Measurements from ENCODE around the gene MYO7B. TPM values are rescaled to one million over a fixed set of nuclear protein-coding genes. Genes with fewer than 3 reads are reported as not detected.

MYO7B gene
- total and polyA plus RNA-seq, 7 donors: 0.28 to 0.61 (median 0.49) TPM

DNA sequence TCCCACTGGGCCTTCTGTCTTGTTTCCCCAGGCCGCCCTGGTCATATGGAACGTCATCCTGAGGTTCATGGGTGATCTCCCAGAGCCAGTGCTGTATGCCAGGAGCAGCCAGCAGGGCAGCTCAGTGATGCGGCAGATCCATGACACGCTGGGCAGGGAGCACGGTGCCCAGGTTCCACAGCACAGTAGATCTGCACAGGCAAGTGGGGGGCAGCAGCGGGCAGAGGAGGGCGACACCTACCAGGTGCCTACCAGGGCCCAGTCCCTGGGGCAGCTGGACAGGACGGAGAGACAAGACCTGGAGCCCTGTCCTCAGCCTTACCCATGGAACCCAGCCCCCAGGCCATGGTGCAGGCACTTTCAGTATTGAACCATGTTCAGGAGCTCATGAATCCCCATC is 74.3 kb downstream of the MYO7B start:
- 94 to 97% (median 95%) methylated on average over 8 of the region's 8 CpGs for WGBS, 3 donors
- Histone ChIP-seq H3K27me3 (ENCODE audit: insufficient read depth in 3 of 3, low read length in 2 of 3) (peaks cover 0 to 3% (median 0%) of the 10 kb centered on the region in 3 donors), H3K36me3 (ENCODE audit: insufficient read depth in 1 of 2, low read depth in 1 of 2) (no peaks in the 10 kb centered on the region), H3K9me3 (no peaks in the 10 kb centered on the region), H3K4me3 (no peak overlapping the region), H3K27ac (no peak overlapping the region), H3K4me1 (no peaks in the 10 kb centered on the region)
- intact Hi-C loops (cut with DNase I): no loop called here
- DNase-seq: no peak
- TF ChIP-seq, protein P1, sequence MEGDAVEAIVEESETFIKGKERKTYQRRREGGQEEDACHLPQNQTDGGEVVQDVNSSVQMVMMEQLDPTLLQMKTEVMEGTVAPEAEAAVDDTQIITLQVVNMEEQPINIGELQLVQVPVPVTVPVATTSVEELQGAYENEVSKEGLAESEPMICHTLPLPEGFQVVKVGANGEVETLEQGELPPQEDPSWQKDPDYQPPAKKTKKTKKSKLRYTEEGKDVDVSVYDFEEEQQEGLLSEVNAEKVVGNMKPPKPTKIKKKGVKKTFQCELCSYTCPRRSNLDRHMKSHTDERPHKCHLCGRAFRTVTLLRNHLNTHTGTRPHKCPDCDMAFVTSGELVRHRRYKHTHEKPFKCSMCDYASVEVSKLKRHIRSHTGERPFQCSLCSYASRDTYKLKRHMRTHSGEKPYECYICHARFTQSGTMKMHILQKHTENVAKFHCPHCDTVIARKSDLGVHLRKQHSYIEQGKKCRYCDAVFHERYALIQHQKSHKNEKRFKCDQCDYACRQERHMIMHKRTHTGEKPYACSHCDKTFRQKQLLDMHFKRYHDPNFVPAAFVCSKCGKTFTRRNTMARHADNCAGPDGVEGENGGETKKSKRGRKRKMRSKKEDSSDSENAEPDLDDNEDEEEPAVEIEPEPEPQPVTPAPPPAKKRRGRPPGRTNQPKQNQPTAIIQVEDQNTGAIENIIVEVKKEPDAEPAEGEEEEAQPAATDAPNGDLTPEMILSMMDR (IDR thresholded peaks at IDR 0.05): no peak
- ATAC-seq: no peak

DNA sequence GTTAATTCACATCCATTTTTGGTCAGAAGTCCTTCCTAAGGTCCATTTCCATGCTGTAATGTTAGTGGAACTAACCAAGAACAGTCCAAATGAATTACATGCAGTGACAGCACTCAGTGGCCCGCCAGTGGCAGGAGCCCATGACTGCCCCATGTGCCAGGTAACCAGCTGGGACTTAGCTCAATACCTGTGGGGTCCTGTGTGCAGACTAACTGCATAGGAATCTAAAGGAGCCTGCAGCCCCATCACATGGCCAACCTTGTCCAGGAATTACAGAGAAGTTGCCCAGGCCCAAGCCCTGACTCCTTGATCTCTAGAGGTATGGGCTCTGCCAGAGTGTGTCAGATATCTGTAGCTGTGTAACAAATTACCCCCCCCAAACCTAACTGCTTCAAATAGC is 75.1 kb downstream of the MYO7B start:
- Histone ChIP-seq H3K4me1 (no peaks in the 10 kb centered on the region), H3K27ac (no peak overlapping the region), H3K4me3 (no peak overlapping the region), H3K9me3 (no peaks in the 10 kb centered on the region), H3K36me3 (ENCODE audit: insufficient read depth in 1 of 2, low read depth in 1 of 2) (no peaks in the 10 kb centered on the region), H3K27me3 (ENCODE audit: insufficient read depth in 3 of 3, low read length in 2 of 3) (peaks cover 0 to 3% (median 0%) of the 10 kb centered on the region in 3 donors)
- ATAC-seq (no peak), DNase-seq (no peak)
- TF ChIP-seq, protein P1 (IDR thresholded peaks at IDR 0.05): no peak
- intact Hi-C loops (cut with DNase I): no loop called here
- 94 to 100% (median 95%) methylated on average over 1 of the region's 1 CpG for WGBS, 3 donors

DNA sequence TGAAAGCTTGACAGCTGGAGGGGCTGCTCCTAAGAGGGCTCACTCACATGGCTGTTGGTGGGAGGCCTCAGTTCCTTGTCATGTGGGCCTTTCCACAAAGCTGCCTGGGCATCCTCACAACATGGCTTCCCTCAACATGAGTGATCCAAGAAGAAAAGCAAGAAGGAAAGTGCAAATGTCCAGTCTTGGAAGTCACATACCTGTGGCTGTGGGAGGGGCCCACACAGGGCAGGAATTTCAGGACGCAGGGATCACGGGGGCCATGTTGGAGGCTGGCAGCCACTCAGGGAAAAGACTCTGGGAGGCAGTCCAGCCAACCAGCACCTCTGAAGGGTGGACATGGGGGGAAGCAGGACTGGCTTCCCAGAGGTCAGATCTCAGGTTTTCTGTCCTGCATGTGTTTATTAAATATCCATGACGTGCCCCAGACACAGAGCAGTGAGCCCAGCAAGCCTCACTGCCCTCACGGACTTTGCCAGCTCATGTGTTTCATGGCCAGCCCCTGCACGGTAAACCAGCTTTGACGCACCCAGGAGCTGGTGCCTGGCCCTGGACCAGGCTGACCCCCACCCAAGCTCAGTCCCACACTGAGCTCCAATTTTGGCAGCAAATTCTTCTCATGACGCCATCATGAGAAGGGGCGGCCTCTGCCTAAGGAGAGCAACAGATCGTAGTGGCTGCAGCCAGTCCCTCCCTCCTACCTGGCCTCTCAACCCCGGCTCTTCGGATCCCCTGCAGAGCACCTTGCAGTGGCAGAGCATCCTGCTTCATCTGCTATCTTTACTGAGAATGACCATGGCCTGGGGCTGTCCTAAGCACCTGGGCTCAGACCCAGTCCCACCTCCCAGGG is 75.8 kb downstream of the MYO7B start:
- no peak for DNase-seq
- no peak overlapping the region for H3K27ac ChIP-seq
- ATAC-seq: no peak
- 89 to 92% (median 92%) methylated on average over 11 of the region's 11 CpGs for whole genome bisulfite sequencing, 3 donors
- intact Hi-C loops (cut with DNase I): no loop called here
- no peaks in the 10 kb centered on the region for H3K4me1 ChIP-seq
- H3K4me3 ChIP-seq: no peak overlapping the region
- peaks cover 0 to 3% (median 0%) of the 10 kb centered on the region in 3 donors for H3K27me3 ChIP-seq (ENCODE audit: insufficient read depth in 3 of 3, low read length in 2 of 3)
- no peaks in the 10 kb centered on the region for H3K36me3 ChIP-seq (ENCODE audit: insufficient read depth in 1 of 2, low read depth in 1 of 2)
- no peaks in the 10 kb centered on the region for H3K9me3 ChIP-seq
- TF ChIP-seq, protein P1 (IDR thresholded peaks at IDR 0.05): no peak

DNA sequence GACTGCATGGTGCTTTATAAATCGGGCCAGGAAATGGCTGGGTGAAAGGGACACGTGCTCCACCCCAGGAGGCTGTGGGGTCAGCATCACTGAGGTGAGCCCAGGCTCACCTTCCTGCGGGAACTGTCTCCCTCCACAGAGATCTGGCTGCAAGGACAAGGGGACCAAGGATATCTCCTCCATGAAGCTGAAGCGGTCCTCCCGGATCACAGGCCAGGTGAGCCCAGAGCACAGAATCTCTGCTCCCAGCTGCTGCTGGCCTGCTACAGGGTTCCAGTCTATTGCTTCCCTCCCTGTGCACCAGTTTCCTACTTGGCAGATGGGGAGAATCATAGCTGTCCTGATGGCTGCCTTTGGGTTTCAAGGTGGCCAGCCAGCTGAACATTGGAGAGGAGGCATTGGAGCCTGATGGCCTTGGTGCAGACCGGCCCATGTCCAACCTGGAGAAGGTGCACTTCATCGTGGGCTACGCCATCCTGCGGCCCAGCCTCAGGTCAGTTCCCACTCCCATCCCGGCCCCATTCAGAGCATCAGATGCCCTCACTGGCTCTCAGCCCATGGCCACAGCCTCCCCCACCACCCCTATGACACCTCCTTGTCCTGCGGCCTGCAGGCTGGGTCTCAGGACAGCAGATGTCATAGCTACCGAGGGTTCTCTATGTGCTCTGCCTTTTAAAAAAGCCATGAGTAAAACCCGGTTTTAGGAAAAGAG is 76.8 kb downstream of the MYO7B start:
- 89 to 90% (median 89%) methylated on average over 13 of the region's 13 CpGs for WGBS, 3 donors
- H3K27me3 ChIP-seq (ENCODE audit: insufficient read depth in 3 of 3, low read length in 2 of 3): peaks cover 0 to 3% (median 0%) of the 10 kb centered on the region in 3 donors
- TF ChIP-seq, protein P1 (IDR thresholded peaks at IDR 0.05): no peak
- no peaks in the 10 kb centered on the region for H3K36me3 ChIP-seq (ENCODE audit: insufficient read depth in 1 of 2, low read depth in 1 of 2)
- intact Hi-C loops (cut with DNase I): no loop called here
- no peak overlapping the region for H3K4me3 ChIP-seq
- H3K27ac ChIP-seq: no peak overlapping the region
- no peaks in the 10 kb centered on the region for H3K4me1 ChIP-seq
- H3K9me3 ChIP-seq: no peaks in the 10 kb centered on the region
- ATAC-seq (no peak), DNase-seq (no peak)

Measured in psoas muscle (tissue), 8 donors.